KOPT-K1 (cell line): ENCODE measurements around the gene LRRC34.

Experiments
- H3K27ac ChIP-seq: fragments of 200-600 bp; sonication (generic); 2 replicates; pipeline ENCODE4 v1.5.1; 2016; ENCODE audit warnings: antibody characterized with exemption, mild to moderate bottlenecking, low read depth, low read length; ENCODE audit not compliant: poor library complexity, severe bottlenecking
- H3K36me3 ChIP-seq: fragments of 200-600 bp; sonication (generic); 2 replicates; pipeline ENCODE4 v1.5.1; 2017; ENCODE audit warnings: antibody characterized with exemption, mild to moderate bottlenecking, low read length, moderate library complexity; ENCODE audit not compliant: insufficient read depth
- H3K9me3 ChIP-seq: fragments of 200-600 bp; sonication (generic); 2 replicates; pipeline ENCODE4 v1.5.1; 2017; ENCODE audit warnings: antibody characterized with exemption, low read length, mild to moderate bottlenecking; ENCODE audit not compliant: insufficient read depth, poor library complexity, severe bottlenecking

The LRRC34 gene

GRCh38 chr3:169759256-169759655, 53.4 kb downstream of the LRRC34 start:
- H3K36me3 ChIP-seq, result no peaks in the 10 kb centered on the region
- peak overlapping the region; percentile 38 for H3K27ac ChIP-seq
- H3K9me3 ChIP-seq, result no peaks in the 10 kb centered on the region

- H3K27ac ChIP-seq, result peak overlapping the region; percentile 38
Observed at GRCh38 chr3:169758359-169758994, 54.2 kb downstream of the LRRC34 start.

GRCh38 chr3:169755488-169755887, 57.2 kb downstream of the LRRC34 start:
- Histone ChIP-seq H3K36me3 (no peaks in the 10 kb centered on the region), H3K9me3 (no peaks in the 10 kb centered on the region), H3K27ac (no peak overlapping the region)

More at GRCh38 chr3:169758359-169758994, 54.2 kb downstream of the LRRC34 start:
- Histone ChIP-seq H3K9me3 (no peaks in the 10 kb centered on the region), H3K36me3 (no peaks in the 10 kb centered on the region)

GRCh38 chr3:169754711-169755110, 58.0 kb downstream of the LRRC34 start:
- Histone ChIP-seq H3K9me3 (no peaks in the 10 kb centered on the region), H3K36me3 (no peaks in the 10 kb centered on the region), H3K27ac (no peak overlapping the region)

GRCh38 chr3:169751875-169752274, 60.8 kb downstream of the LRRC34 start:
- no peaks in the 10 kb centered on the region for H3K9me3 ChIP-seq
- no peaks in the 10 kb centered on the region for H3K36me3 ChIP-seq
- H3K27ac ChIP-seq, result no peak overlapping the region

- H3K27ac ChIP-seq, result no peak overlapping the region
- H3K9me3 ChIP-seq, result no peaks in the 10 kb centered on the region
- no peaks in the 10 kb centered on the region for H3K36me3 ChIP-seq
Observed at GRCh38 chr3:169750665-169751064, 62.0 kb downstream of the LRRC34 start.

- Histone ChIP-seq H3K9me3 (no peaks in the 10 kb centered on the region), H3K36me3 (no peaks in the 10 kb centered on the region), H3K27ac (no peak overlapping the region)
Observed at GRCh38 chr3:169748670-169749069, 64.0 kb downstream of the LRRC34 start.

- Histone ChIP-seq H3K36me3 (no peaks in the 10 kb centered on the region), H3K27ac (no peak overlapping the region)
Observed at GRCh38 chr3:169746924-169747323, 65.8 kb downstream of the LRRC34 start.

GRCh38 chr3:169744366-169745054, 68.2 kb downstream of the LRRC34 start:
- Histone ChIP-seq H3K9me3 (no peaks in the 10 kb centered on the region), H3K36me3 (no peaks in the 10 kb centered on the region), H3K27ac (no peak overlapping the region)

More at GRCh38 chr3:169746924-169747323, 65.8 kb downstream of the LRRC34 start:
- H3K9me3 ChIP-seq, result no peaks in the 10 kb centered on the region
